Endodermal cell (in vitro differentiated cells): ENCODE data around the gene CCDC91. TPM values are rescaled to one million over a fixed set of nuclear protein-coding genes. Genes with fewer than 3 reads are reported as not detected.

ENCODE experiments used
- DNase-seq: peaks from one replicate; pipeline ENCODE4 v3.0.0-alpha.2; 2017
- H3K27ac ChIP-seq: 2 replicates; pipeline ENCODE4 v1.5.1; 2013; ENCODE audit warnings: mild to moderate bottlenecking, low read depth, low read length, moderate library complexity
- H3K27me3 ChIP-seq: 2 replicates; pipeline ENCODE4 v1.6.1; 2013; ENCODE audit warnings: mild to moderate bottlenecking, low read length, moderate library complexity; ENCODE audit not compliant: insufficient read depth, control insufficient read depth, poor library complexity, severe bottlenecking
- H3K36me3 ChIP-seq: 2 replicates; pipeline ENCODE4 v1.7.0; 2013; ENCODE audit warnings: mild to moderate bottlenecking, low read length, moderate library complexity; ENCODE audit not compliant: control insufficient read depth, insufficient read depth
- H3K4me1 ChIP-seq: one replicate; pipeline ENCODE4 v1.7.0; 2013; ENCODE audit warnings: low read length; ENCODE audit not compliant: control insufficient read depth, insufficient read depth
- H3K4me3 ChIP-seq: 2 replicates; pipeline ENCODE4 v1.5.1; 2013; ENCODE audit warnings: mild to moderate bottlenecking, low read length, moderate library complexity
- H3K9ac ChIP-seq: 2 replicates; pipeline ENCODE4 v1.6.1; 2013; ENCODE audit warnings: mild to moderate bottlenecking, low read length, moderate library complexity; ENCODE audit not compliant: poor library complexity, severe bottlenecking; ENCODE audit errors: extremely low read depth
- H3K9me3 ChIP-seq: 2 replicates; pipeline ENCODE4 v1.6.1; 2013; ENCODE audit warnings: mild to moderate bottlenecking, low read length, moderate library complexity; ENCODE audit not compliant: control insufficient read depth
- H3K27ac Mint-ChIP-seq: 2 replicates; pipeline ENCODE4 v1.8.0; 2020; ENCODE audit warnings: mixed read lengths
- H3K27me3 Mint-ChIP-seq: 2 replicates; pipeline ENCODE4 v1.8.0; 2021; ENCODE audit warnings: mild to moderate bottlenecking, mixed read lengths; ENCODE audit not compliant: insufficient read depth
- H3K36me3 Mint-ChIP-seq: 2 replicates; pipeline ENCODE4 v1.8.0; 2020; ENCODE audit warnings: low read depth, mixed read lengths
- H3K4me1 Mint-ChIP-seq: 2 replicates; pipeline ENCODE4 v1.8.0; 2020; ENCODE audit warnings: mixed read lengths
- H3K4me3 Mint-ChIP-seq: 2 replicates; pipeline ENCODE4 v1.8.0; 2020; ENCODE audit warnings: mild to moderate bottlenecking, moderate library complexity, mixed read lengths
- H3K9me3 Mint-ChIP-seq: 2 replicates; pipeline ENCODE4 v1.8.0; 2020; ENCODE audit warnings: mild to moderate bottlenecking, mixed read lengths
- WGBS, 2 experiments: methylation state at CpG; one replicate each; pipeline versions ENCODE4 v1.1.5 to v1.1.7; 2013; ENCODE audit warnings: missing lambda C conversion rate in 2 of 2, mixed read lengths in 1 of 2; ENCODE audit not compliant: insufficient coverage in 1 of 2, insufficient read length in 1 of 2; 5-methylcytosine and 5-hydroxymethylcytosine counted together
- total RNA-seq, 2 donors: library from RNA; stranded (reverse); fragmentation: NEBNext Ultra II Directional in 1 of 2; extraction: Animal tissue kit (Norgen Biotek cat#: 25700) in 1 of 2; gene quantifications; 2 replicates in 1 of 2; 3 replicates in 1 of 2; pipeline ENCODE4 v1.2.1, GENCODE V29; 2021
- TF ChIP-seq, protein P1 (sequence below): fragments of 200-600 bp; sonication (generic); conservative IDR thresholded peaks from 2 replicates; pipeline ENCODE4 v1.5.0; 2021; ENCODE audit warnings: antibody characterized with exemption, mild to moderate bottlenecking

CCDC91 gene
- total RNA-seq, 2 donors from 2014 or later = 25.3 to 45.7 TPM

DNA sequence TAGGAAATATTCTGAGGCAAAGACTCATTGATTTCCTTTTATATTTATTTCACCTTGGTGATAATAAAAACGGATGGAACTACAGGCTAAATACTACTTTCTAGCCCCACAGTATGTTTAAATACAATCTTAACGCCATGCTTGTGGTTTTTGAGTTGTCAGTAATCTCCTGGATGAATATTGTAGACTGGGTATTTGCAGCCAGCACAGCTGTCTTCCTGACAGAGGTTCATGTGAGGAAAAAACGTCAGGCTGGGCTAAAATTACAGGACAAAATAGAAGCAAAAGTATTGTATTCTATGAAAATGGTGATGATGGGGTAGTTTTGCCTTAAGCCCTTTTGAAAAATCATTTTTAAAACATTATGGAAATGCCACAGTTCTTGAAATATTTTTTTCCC lies 140.9 kb downstream of the CCDC91 start:
- no peaks in the 10 kb centered on the region for H3K27me3 Mint-ChIP-seq
- H3K9me3 ChIP-seq = peaks cover 4% of the 10 kb centered on the region
- peaks cover 25% of the 10 kb centered on the region for H3K36me3 Mint-ChIP-seq
- H3K4me3 ChIP-seq = no peak overlapping the region
- no peak overlapping the region for H3K27ac ChIP-seq
- H3K27ac Mint-ChIP-seq = no peak overlapping the region
- H3K27me3 ChIP-seq = no peaks in the 10 kb centered on the region
- H3K4me1 ChIP-seq = no peaks in the 10 kb centered on the region
- H3K4me1 Mint-ChIP-seq = no peaks in the 10 kb centered on the region
- H3K9ac ChIP-seq = no peak overlapping the region
- peaks cover 11% of the 10 kb centered on the region for H3K9me3 Mint-ChIP-seq
- TF ChIP-seq, protein P1, sequence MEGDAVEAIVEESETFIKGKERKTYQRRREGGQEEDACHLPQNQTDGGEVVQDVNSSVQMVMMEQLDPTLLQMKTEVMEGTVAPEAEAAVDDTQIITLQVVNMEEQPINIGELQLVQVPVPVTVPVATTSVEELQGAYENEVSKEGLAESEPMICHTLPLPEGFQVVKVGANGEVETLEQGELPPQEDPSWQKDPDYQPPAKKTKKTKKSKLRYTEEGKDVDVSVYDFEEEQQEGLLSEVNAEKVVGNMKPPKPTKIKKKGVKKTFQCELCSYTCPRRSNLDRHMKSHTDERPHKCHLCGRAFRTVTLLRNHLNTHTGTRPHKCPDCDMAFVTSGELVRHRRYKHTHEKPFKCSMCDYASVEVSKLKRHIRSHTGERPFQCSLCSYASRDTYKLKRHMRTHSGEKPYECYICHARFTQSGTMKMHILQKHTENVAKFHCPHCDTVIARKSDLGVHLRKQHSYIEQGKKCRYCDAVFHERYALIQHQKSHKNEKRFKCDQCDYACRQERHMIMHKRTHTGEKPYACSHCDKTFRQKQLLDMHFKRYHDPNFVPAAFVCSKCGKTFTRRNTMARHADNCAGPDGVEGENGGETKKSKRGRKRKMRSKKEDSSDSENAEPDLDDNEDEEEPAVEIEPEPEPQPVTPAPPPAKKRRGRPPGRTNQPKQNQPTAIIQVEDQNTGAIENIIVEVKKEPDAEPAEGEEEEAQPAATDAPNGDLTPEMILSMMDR = no peak
- H3K4me3 Mint-ChIP-seq = no peak overlapping the region
- no peak for DNase-seq
- WGBS, 2 experiments = 76 to 89% methylated on average over 3 of the region's 3 CpGs
- H3K36me3 ChIP-seq = no peaks in the 10 kb centered on the region

DNA sequence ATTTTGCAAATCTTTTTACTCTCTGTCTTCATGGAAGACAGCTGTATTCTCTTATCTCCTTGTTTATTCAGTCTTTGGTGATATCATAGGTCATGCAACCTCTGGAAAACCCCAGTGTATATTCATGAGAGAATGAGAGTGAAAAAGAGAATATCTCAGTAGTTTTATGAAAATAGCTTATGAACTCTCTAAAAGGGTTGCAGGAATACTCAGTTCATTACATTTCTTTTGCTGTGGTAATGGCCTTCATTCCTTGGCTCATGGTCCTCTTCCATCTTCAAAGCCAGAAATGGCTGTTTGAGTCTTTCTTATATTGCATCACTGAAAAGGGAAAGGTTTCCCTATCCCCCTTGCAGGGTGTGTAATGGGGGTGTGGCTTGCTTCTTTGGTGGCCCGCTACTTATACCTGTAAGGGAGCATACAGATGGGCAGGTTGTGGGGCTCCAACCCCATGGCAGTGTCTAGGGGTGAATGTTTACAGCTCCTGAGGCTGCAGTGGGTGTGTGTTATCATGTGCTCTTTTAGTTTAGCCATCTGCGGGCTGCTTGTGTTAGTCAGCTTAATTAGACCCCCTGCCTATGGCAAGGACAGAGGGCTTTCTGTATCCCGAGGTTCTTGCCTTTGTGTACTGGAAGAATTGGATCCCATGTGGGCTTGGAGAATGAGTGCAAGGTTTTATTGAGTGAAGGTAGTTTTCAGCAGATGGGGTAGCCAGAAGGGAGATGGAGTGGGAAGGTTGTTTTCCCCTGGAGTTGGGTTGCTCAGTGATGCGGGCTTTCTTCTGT lies 150.2 kb downstream of the CCDC91 start:
- Histone ChIP-seq H3K9me3 (no peaks in the 10 kb centered on the region), H3K4me3 (no peak overlapping the region), H3K36me3 (no peaks in the 10 kb centered on the region), H3K9ac (no peak overlapping the region), H3K27ac (no peak overlapping the region), H3K4me1 (peaks cover 3% of the 10 kb centered on the region), H3K27me3 (no peaks in the 10 kb centered on the region)
- peaks cover 9% of the 10 kb centered on the region for H3K4me1 Mint-ChIP-seq
- H3K36me3 Mint-ChIP-seq = no peaks in the 10 kb centered on the region
- no peaks in the 10 kb centered on the region for H3K27me3 Mint-ChIP-seq
- no peak overlapping the region for H3K4me3 Mint-ChIP-seq
- WGBS, 2 experiments = 79 to 82% methylated on average over 2 to 4 of the region's 4 CpGs
- H3K9me3 Mint-ChIP-seq = no peaks in the 10 kb centered on the region
- TF ChIP-seq, protein P1 = no peak
- H3K27ac Mint-ChIP-seq = peak overlapping the region; percentile 46
- DNase-seq = peak; percentile 49

DNA sequence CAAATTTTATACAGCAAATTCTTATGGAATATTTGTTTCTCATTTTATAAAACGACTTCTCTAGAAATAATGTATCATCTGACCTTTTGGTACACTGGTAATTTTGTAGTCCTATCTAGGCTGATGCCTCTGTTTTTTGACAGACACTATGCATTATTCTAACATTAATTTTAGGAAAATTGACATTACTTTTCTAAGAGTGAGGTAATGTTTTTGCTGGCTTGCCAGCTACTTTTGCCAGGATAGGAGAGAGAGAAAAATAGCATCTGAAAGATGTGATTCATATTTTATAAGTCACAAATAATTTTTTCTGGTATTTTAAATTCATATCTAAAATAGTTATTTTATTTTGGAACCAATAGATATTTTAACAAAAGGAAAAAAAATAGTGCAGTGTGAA lies 153.5 kb downstream of the CCDC91 start:
- peaks cover 3% of the 10 kb centered on the region for H3K4me1 ChIP-seq
- no peak overlapping the region for H3K4me3 Mint-ChIP-seq
- peaks cover 3% of the 10 kb centered on the region for H3K9me3 Mint-ChIP-seq
- TF ChIP-seq, protein P1 = no peak
- peaks cover 3% of the 10 kb centered on the region for H3K36me3 Mint-ChIP-seq
- H3K27ac Mint-ChIP-seq = no peak overlapping the region
- H3K9ac ChIP-seq = no peak overlapping the region
- no peak overlapping the region for H3K4me3 ChIP-seq
- H3K27me3 ChIP-seq = no peaks in the 10 kb centered on the region
- WGBS, 2 experiments = 80% methylated on average over 1 of the region's 1 CpG; no CpG with 5 or more reads in 1 of the 2 experiments
- DNase-seq = no peak
- H3K27ac ChIP-seq = no peak overlapping the region
- H3K27me3 Mint-ChIP-seq = no peaks in the 10 kb centered on the region
- no peaks in the 10 kb centered on the region for H3K9me3 ChIP-seq
- no peaks in the 10 kb centered on the region for H3K36me3 ChIP-seq
- peaks cover 9% of the 10 kb centered on the region for H3K4me1 Mint-ChIP-seq
